ENCODE measurements around the gene PPP2R3B. TPM values are rescaled to one million over a fixed set of nuclear protein-coding genes. Genes with fewer than 3 reads are reported as not detected.
A peak's percentile ranks its signal among the peaks of the same experiment; 100 is the strongest.

PPP2R3B gene
- total RNA-seq, 1 experiment from 2014 or later: 130 TPM

- TF ChIP-seq, protein P1, sequence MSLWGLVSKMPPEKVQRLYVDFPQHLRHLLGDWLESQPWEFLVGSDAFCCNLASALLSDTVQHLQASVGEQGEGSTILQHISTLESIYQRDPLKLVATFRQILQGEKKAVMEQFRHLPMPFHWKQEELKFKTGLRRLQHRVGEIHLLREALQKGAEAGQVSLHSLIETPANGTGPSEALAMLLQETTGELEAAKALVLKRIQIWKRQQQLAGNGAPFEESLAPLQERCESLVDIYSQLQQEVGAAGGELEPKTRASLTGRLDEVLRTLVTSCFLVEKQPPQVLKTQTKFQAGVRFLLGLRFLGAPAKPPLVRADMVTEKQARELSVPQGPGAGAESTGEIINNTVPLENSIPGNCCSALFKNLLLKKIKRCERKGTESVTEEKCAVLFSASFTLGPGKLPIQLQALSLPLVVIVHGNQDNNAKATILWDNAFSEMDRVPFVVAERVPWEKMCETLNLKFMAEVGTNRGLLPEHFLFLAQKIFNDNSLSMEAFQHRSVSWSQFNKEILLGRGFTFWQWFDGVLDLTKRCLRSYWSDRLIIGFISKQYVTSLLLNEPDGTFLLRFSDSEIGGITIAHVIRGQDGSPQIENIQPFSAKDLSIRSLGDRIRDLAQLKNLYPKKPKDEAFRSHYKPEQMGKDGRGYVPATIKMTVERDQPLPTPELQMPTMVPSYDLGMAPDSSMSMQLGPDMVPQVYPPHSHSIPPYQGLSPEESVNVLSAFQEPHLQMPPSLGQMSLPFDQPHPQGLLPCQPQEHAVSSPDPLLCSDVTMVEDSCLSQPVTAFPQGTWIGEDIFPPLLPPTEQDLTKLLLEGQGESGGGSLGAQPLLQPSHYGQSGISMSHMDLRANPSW (CRISPR knock-in tag; conservative IDR thresholded peaks at IDR 0.05; ENCODE audit: low read depth): no peak
- no peak for TF ChIP-seq GTF2I (CRISPR knock-in tag; conservative IDR thresholded peaks at IDR 0.05)
- peak; percentile 35; the same call in 1 of the 2 replicates for TF ChIP-seq MAX (CRISPR knock-in tag; IDR thresholded peaks at IDR 0.05)
These were observed 62.7 kb downstream of the PPP2R3B start (continued) for GRCh38 chrX:323721-324628.

- Mint-ChIP-seq H3K4me3 (peak overlapping the region; percentile 87), H3K27me3 (ENCODE audit: low read depth) (peaks cover 3% of the 10 kb centered on the region; the same call in 1 of the 2 replicates), H3K27ac (no peak overlapping the region), H3K36me3 (0 out of 2 replicates have a peak, but pooled peaks cover 3% of the 10 kb centered on the region), H3K4me1 (peaks cover 13% of the 10 kb centered on the region), H3K9me3 (no peaks in the 10 kb centered on the region)
- POLR2A ChIA-PET: no interaction called here
- ATAC-seq (no peak), DNase-seq (ENCODE audit: low spot score) (peak; percentile 13)
- CTCF ChIA-PET: no interaction called here
- TF ChIP-seq ZNF512 (CRISPR knock-in tag; IDR thresholded peaks at IDR 0.05; ENCODE audit: borderline replicate concordance): no peak
- TF ChIP-seq CTCF (IDR thresholded peaks at IDR 0.05): no peak
- TF ChIP-seq FOXP1 (CRISPR knock-in tag; IDR thresholded peaks at IDR 0.05; ENCODE audit: borderline replicate concordance): no peak
- TF ChIP-seq, protein P2, sequence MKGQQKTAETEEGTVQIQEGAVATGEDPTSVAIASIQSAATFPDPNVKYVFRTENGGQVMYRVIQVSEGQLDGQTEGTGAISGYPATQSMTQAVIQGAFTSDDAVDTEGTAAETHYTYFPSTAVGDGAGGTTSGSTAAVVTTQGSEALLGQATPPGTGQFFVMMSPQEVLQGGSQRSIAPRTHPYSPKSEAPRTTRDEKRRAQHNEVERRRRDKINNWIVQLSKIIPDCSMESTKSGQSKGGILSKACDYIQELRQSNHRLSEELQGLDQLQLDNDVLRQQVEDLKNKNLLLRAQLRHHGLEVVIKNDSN (CRISPR knock-in tag; IDR thresholded peaks at IDR 0.05): no peak
- no peak for TF ChIP-seq ZNF121 (CRISPR knock-in tag; IDR thresholded peaks at IDR 0.05)
- TF ChIP-seq ZNF281 (CRISPR knock-in tag; IDR thresholded peaks at IDR 0.05): no peak
- no peak for TF ChIP-seq SMAD3 (CRISPR knock-in tag; IDR thresholded peaks at IDR 0.05; ENCODE audit: borderline replicate concordance)
- TF ChIP-seq MAX (CRISPR knock-in tag; IDR thresholded peaks at IDR 0.05): no peak
- no peak for TF ChIP-seq FOXJ3 (CRISPR knock-in tag; IDR thresholded peaks at IDR 0.05; ENCODE audit: borderline replicate concordance)
- no peak for TF ChIP-seq TEAD4 (CRISPR knock-in tag; IDR thresholded peaks at IDR 0.05)
- TF ChIP-seq GRHL2 (CRISPR knock-in tag; IDR thresholded peaks at IDR 0.05; ENCODE audit: insufficient replicate concordance, severe bottlenecking): no peak
- TF ChIP-seq GABPB1 (CRISPR knock-in tag; IDR thresholded peaks at IDR 0.05): no peak
- no peak for TF ChIP-seq CBFB (CRISPR knock-in tag; IDR thresholded peaks at IDR 0.05; ENCODE audit: low read depth)
- no peak for TF ChIP-seq FOXK1 (CRISPR knock-in tag; IDR thresholded peaks at IDR 0.05)
- no peak for TF ChIP-seq NFATC4 (CRISPR knock-in tag; IDR thresholded peaks at IDR 0.05)
- no peak for TF ChIP-seq ZNF138 (CRISPR knock-in tag; conservative IDR thresholded peaks at IDR 0.05)
- no peak for TF ChIP-seq IRF2 (CRISPR knock-in tag; IDR thresholded peaks at IDR 0.05; ENCODE audit: borderline replicate concordance, low read depth)
These were observed 66.5 kb downstream of the PPP2R3B start for GRCh38 chrX:320126-320783.
